HG02610 (cell line): ENCODE measurements around the gene INSIG1.

Experiments
- ATAC-seq: cut with Tn5 transposase; IDR thresholded peaks from one replicate; pipeline ENCODE4 v1.9.1; 2021; ENCODE audit warnings: mild to moderate bottlenecking, moderate library complexity; ENCODE audit not compliant: unreplicated experiment

The INSIG1 gene

DNA sequence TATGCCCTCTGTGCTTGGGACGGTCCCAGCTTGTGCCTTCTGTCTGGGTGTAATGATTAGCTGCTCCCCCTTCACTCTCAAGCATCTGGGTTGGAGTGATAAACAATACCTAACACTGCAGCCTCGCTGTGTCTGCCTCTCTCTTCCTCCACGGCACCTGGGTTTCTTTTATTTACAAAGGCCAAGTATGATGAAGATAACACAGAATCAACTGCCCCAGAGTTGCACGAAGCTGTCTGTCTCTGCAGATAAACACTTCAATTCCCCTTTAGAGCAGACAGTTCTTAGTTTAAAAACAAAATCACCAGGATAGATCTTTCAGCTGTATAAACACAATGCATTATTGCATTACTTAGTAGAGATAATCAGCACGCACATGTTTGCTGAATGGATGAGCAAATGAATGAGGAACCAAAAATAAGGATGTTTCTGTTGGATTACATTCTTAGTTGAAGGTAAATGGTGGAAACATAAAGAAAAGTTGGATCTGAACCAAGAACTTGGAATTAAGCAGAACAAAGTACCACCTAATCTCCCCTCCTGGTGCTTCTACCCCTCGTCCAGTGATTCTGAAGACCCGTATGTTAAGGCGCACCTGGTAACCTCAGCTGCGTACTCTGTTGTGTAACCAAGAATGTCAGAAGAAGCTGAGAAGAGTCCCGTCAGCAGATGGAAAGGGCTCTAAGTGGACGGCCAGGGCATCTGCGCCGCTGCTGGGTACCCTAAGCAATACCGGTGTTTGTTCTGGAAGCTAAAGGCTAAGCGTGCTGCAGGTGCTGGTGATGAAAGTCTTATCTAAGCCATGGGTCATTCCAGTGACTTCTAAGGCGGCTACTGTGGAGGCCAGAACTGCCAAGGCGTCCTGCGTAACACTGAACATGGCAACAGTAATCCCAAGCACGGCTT, 26.6 kb downstream of the INSIG1 start:
- ATAC-seq, result no peak

DNA sequence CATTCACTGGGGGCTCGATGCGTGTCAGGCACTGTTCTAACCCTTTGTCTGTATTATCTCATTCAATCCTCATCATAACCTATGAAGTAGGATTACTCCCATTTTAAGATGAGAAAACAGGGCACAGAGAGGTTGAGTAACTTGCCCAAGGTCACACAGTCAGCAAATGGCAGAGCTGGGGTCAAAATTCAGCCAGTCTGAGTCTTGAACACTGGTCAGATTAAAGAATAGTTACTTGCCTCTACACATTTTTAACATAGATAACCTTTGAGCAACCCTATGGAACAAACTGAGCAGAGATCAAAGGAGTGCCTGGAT, 27.2 kb downstream of the INSIG1 start:
- ATAC-seq, result no peak

- no peak for ATAC-seq
Observed at GRCh38 chr7:155326385-155326784, 28.7 kb downstream of the INSIG1 start.

GRCh38 chr7:155327590-155328320, 30.1 kb downstream of the INSIG1 start:
- ATAC-seq, result no peak

GRCh38 chr7:155329225-155329624, 31.5 kb downstream of the INSIG1 start:
- ATAC-seq, result no peak

DNA sequence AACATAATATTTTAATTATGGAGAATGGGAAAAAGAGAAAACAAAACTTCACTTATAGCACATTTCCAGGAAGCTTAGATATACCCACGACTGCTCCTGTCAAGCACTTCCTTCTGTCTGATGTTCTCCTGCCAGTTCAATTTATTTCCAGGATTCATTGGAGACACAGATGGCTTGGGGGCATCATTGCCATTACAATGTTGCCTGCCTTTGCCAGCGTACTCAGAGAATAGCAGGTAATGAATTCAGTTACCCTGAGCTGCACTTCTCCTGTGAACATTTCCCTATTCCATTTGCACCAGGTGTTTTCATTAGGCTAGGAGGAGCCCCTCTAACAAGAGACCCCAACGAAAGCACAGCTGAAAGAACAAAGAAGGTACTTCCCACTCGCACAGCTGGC, 33.7 kb downstream of the INSIG1 start:
- no peak for ATAC-seq

GRCh38 chr7:155333346-155334234, 35.9 kb downstream of the INSIG1 start:
- no peak for ATAC-seq

DNA sequence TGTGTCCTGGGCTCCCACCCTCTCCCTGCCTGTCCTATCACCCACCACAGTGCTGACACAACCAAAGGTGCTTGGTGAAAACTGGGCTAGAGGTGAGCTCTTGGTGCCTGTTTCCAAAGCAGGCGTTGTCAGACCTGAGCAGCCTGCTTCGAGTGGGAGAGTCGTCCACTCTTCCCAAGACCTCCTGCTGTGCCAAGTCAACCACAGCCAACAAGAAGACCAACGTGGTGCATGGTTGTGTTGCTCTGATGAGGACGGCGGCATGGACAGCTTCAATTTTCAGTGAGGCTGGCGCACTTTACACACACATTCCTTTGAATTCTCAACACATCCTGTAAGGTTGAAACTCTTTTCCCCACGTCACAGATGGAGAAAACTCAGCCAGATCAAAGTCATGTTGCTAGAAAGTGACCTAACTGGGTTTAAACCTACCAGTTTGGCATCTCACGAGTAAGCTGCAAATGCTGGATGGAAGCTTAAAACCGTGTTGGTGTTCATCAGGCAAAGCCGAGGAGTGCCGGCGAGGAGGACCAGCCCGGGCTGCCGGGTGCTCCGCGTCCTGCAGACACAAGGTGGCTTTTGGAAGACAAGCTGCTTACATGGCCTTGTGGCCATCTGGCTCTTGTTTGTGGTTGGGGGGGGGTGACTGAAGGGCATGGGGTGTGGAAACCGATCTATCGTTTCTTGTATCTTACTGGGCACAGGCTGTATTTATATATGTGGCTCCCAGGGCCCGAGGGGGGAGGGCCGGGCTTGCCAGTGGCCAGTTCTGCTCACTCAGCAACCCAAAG, 39.3 kb downstream of the INSIG1 start:
- ATAC-seq, result no peak

- ATAC-seq, result no peak
Observed at GRCh38 chr7:155337946-155338631, 40.4 kb downstream of the INSIG1 start.

DNA sequence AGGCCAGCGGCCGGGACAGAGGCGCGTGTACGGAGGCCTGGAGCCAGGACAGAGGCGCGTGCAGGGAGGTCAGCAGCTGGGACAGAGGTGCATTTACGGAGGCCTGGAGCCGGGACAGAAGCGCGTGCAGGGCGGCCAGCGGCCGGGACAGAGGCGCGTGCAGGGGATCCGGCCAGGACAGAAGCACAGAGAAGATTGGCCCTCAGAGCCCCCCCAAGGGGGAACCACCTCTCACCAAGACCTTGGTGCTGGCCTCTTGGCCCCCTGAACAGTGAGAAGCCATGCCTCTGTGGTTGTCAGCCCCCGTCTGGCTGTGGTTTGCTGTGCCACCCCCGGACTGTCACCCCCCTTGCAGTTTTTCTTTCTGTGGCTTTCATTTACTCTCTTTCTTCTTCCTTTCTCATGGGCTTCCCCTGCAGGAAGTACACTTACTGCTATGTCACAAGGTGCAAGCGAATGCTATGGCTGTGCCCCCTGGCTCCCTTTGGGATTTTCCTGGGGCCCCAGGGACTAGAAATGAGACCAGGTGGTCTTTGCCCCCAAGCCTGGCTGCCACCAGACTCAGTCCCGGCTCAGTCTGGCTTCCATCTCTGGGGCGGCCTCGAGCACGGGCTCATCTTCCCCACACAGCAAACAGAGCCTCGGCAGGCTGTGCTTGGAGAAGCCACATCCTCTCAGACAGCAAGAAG, 41.1 kb downstream of the INSIG1 start:
- ATAC-seq, result peak; percentile 47

DNA sequence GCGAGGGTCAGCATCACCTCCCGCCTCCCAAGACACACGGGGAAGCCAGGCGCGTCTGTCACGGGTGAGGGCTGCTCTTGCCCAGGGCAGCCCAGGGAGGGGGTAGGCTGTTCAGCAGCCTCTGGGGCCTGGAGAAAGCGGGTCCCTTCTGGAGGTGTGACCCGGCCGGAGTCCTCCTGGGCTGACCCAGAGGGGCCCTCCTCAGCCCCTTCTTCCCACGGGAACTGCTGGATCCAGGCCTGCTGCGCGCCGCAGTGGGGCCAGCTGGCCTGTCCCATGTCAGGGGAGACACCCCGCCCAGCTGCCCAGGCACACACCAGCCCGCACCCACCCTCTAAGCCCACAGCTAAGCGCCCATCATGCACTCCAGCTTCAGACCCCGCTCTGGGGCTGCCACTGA, 41.8 kb downstream of the INSIG1 start:
- no peak for ATAC-seq

GRCh38 chr7:155340071-155340531, 42.4 kb downstream of the INSIG1 start:
- no peak for ATAC-seq

- ATAC-seq, result no peak
Observed at GRCh38 chr7:155340721-155341120, 43.0 kb downstream of the INSIG1 start.

GRCh38 chr7:155341463-155341983, 43.8 kb downstream of the INSIG1 start:
- no peak for ATAC-seq

DNA sequence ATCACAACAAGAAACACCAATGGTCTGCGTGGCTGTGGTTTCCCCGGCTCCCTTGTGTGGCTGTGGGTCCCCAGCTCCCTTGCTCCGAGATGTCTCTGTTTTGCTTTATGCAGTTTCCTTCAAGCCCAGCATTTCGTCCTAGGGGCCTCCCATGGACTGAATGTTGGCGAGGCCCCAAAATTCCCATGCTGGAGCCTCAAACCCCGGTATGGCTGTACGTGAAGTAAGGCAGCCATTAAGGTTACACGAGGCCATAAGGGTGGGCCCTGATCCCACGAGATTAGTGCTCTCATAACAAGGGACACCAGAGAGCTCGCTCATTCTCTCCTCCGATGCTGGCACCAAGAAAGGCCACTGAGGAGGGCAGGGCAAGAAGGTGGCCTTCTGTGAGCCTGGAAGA, 44.6 kb downstream of the INSIG1 start:
- no peak for ATAC-seq

- no peak for ATAC-seq
Observed at GRCh38 chr7:155343150-155343549, 45.5 kb downstream of the INSIG1 start.

DNA sequence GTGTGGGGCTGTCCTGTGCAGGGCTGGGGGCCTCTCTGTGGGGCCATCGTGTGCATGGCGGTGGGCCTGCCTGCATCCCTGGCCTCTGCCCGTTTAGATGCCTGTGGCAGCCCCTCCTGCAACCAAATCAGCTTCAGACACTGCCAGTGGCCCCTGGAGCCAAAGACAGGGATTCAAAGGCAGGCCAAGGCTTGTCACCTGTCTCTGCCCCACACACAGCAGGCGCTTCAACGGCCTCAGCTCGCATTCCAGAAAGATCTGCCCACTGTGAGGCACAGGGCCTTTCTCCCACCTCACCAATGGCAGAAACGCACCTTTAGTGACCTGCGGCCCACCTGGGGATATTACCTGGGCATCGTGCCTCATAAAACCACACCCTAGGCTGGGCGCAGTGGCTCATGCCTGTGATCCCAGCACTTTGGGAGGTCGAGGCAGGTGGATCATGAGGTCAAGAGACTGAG, 46.0 kb downstream of the INSIG1 start:
- ATAC-seq, result no peak

- ATAC-seq, result peak; percentile 49
Observed at GRCh38 chr7:155344270-155344617, 46.6 kb downstream of the INSIG1 start.
